Thoracic aorta (tissue), 2 donors: Measurements from ENCODE around the gene DHX15. TPM values are rescaled to one million over a fixed set of nuclear protein-coding genes. Genes with fewer than 3 reads are reported as not detected.
A peak's percentile ranks its signal among the peaks of the same experiment; 100 is the strongest.

Experiments
- ATAC-seq: fragments of 150-250 bp; one replicate; pipeline ENCODE4 v1.8.0; 2017; ENCODE audit warnings: low read depth; ENCODE audit not compliant: insufficient number of reproducible peaks, low FRiP score
- DNase-seq: peaks from one replicate; pipeline ENCODE4 v3.0.0-alpha.2; 2020; ENCODE audit warnings: low spot score
- H3K27ac ChIP-seq, 2 donors: fragments of 200-600 bp; sonication (generic); 1 replicate in 1 of 2; 2 replicates in 1 of 2; pipeline ENCODE4 v1.5.1; 2016; ENCODE audit warnings: mild to moderate bottlenecking in 2 of 2, moderate library complexity in 2 of 2
- H3K27me3 ChIP-seq: fragments of 200-600 bp; sonication (generic); replicated peaks from 2 replicates; pipeline ENCODE4 v1.6.0; 2016; ENCODE audit warnings: mild to moderate bottlenecking; ENCODE audit not compliant: insufficient read depth
- H3K36me3 ChIP-seq: fragments of 200-600 bp; sonication (generic); one replicate; pipeline ENCODE4 v1.5.1; 2016
- H3K4me1 ChIP-seq, 2 donors: fragments of 200-600 bp; sonication (generic); 1 replicate in 1 of 2; 2 replicates in 1 of 2; pipeline versions ENCODE4 v1.5.1 to v1.6.0; 2016; ENCODE audit warnings: low read depth in 2 of 2, mild to moderate bottlenecking in 1 of 2; ENCODE audit not compliant: control insufficient read depth in 1 of 2
- H3K4me3 ChIP-seq: fragments of 200-600 bp; sonication (generic); 2 replicates; pipeline ENCODE4 v1.5.1; 2016; ENCODE audit warnings: mild to moderate bottlenecking
- H3K9me3 ChIP-seq: fragments of 200-600 bp; sonication (generic); 2 replicates; pipeline ENCODE4 v1.5.1; 2016
- CTCF ChIP-seq: fragments of 200-600 bp; sonication (generic); IDR thresholded peaks from one replicate; pipeline ENCODE4 v1.5.1; 2019; ENCODE audit warnings: antibody characterized with exemption
- total RNA-seq, 2 donors: library from RNA; depleted of rRNA; stranded (reverse); fragments of >200 nt; gene quantifications; one replicate each; pipeline versions ENCODE4 v1.1.0 to v1.2.3, GENCODE V29; 2016

The DHX15 gene
- total RNA-seq, 2 donors from 2014 or later, result 101 to 171 TPM

GRCh38 chr4:24559889-24560288, 24.5 kb downstream of the DHX15 start:
- DNase-seq, result no peak
- no peak overlapping the region for H3K4me3 ChIP-seq
- no peaks in the 10 kb centered on the region for H3K36me3 ChIP-seq
- ATAC-seq, result no peak
- no peak overlapping the region for H3K27ac ChIP-seq
- H3K4me1 ChIP-seq, result peaks cover 19 to 51% of the 10 kb centered on the region in 2 donors
- H3K9me3 ChIP-seq, result no peaks in the 10 kb centered on the region
- TF ChIP-seq CTCF, result no peak
- no peaks in the 10 kb centered on the region for H3K27me3 ChIP-seq

GRCh38 chr4:24559032-24559821, 25.1 kb downstream of the DHX15 start:
- Histone ChIP-seq H3K27me3 (no peaks in the 10 kb centered on the region), H3K36me3 (no peaks in the 10 kb centered on the region), H3K4me1 (peaks cover 18 to 49% of the 10 kb centered on the region in 2 donors), H3K4me3 (no peak overlapping the region), H3K27ac (peak overlapping the region in 1 of 2 donors; percentile 16), H3K9me3 (no peaks in the 10 kb centered on the region)
- TF ChIP-seq CTCF, result no peak
- ATAC-seq (no peak), DNase-seq (no peak)

- H3K4me1 ChIP-seq, result peaks cover 19 to 51% of the 10 kb centered on the region in 2 donors
- TF ChIP-seq CTCF, result no peak
- H3K27ac ChIP-seq, result no peak overlapping the region
- ATAC-seq (no peak), DNase-seq (no peak)
- no peaks in the 10 kb centered on the region for H3K9me3 ChIP-seq
- H3K4me3 ChIP-seq, result no peak overlapping the region
- no peaks in the 10 kb centered on the region for H3K27me3 ChIP-seq
- H3K36me3 ChIP-seq, result peaks cover 8% of the 10 kb centered on the region
Observed at GRCh38 chr4:24557026-24558025, 27.0 kb downstream of the DHX15 start.

- DNase-seq (no peak), ATAC-seq (no peak)
- H3K4me3 ChIP-seq, result no peak overlapping the region
- TF ChIP-seq CTCF, result no peak
- peaks cover 10 to 25% of the 10 kb centered on the region in 2 donors for H3K4me1 ChIP-seq
- H3K27me3 ChIP-seq, result no peaks in the 10 kb centered on the region
- H3K36me3 ChIP-seq, result peaks cover 11% of the 10 kb centered on the region
- H3K27ac ChIP-seq, result no peak overlapping the region
- H3K9me3 ChIP-seq, result no peaks in the 10 kb centered on the region
Observed at GRCh38 chr4:24551492-24552289, 32.7 kb downstream of the DHX15 start.
